ENCODE results near the gene DGCR2.
A peak's percentile ranks its signal among the peaks of the same experiment; 100 is the strongest.
"Not testable (repeated sequence)": the region's sequence is repeated elsewhere in the genome, so short reads cannot be mapped to it uniquely, and the experiment has no call there.

The DGCR2 gene

DNA sequence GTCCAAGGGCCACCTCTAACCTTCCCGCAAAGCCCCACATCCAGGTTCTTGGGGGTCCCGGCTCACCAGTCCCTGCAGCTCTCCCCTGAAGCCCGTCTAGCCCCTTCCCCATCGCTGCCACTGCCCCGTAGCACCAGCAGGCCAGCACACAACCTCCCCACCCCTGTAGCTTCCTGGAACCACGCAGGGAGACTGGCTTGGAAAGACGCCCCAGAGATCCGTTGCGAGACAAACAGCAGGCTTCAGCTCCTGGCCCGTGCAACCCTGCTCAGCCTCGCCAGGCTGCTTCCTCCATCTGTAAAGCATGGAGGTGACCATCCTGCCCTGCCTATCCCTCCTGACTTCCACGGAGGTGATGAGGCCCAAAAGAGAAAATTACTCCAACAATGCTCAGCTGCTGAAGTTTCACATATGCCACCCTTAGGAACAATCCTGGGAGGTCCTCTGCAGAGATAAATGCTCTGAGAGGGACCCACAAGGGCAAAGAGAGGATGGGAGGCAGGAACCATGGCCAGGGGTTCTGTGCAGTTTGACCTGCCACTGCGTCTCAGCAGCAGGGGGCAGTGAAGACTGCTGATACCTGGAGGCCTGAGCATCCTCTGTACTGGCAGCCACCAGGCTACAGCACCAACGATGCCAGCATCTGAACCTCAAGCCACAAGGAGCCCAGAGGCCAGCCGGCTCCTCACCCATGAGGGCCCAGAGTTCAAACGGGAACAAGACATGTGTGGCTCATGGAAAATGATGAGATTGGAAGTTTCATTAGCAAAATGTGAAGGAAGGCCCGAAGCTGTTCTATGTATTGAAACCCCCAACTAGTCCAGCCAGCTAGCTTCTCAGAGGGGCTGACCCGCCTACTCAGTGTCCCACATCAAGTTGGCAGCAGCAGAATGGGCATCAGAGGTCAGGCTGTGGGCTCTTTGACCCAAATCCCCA lies 16.1 kb downstream of the DGCR2 start:
- DNase-seq, result no peak

DNA sequence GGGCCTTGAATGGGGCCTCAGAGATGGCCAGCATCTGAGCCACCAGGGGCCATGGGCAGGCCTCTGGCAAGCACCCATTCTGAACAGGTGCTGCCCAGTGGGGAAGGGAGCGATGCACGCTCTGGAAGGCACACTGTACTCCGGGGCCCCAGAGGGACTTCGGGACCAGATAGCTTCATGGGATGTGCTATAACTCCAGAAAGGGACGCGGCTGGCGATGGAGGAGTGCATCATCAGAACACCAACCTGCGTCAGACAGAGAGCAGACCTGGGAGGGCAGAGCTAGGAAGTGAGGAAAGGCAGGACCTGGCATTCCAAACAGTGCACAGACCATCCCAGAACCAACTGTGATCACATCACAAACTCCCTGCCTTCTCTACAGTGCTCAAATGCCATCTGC lies 16.8 kb downstream of the DGCR2 start:
- DNase-seq, result no peak

DNA sequence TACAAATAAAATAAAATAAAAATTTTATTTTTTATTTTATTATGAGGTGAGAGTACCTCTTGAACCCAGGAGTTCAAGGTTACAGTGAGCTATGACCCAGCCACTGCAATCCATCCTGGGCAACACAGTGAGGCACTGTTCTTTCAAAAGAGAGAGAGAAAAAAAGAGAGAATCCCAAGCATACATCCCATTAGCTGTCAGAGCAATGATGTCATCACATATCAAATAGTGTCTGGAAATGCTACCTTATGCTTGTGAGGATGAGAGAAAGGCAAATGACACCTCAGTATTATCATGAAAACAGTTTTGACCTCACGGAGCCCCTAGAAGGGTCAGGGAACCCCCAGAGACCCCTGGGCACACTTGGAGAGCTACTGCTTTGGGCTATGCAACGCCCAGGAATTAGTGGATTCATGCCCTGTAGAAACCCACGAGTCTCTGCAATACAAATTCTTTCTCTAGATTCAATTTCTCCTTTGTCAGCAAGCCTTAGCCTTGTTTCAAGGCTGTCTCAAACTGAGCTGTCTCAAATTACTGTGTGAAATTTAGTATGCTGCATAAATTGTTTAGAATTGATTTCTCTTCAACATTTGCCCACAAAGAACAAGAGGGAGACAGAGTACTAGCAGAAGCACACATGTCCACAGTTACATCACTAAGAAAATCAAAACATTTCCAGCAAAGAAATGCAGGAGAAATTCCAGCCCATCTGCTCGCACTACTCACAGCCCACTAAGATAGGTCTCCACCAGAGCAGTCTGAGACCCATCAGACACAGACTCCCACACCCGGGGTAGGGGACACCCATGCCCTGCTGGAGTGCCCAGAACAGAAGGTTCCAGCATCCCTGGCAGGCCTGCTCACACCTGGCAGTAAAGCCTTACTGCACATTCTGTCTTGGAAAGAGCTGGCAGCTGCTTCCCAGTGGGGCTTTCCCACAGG lies 18.1 kb downstream of the DGCR2 start:
- DNase-seq, result peak; percentile 9

DNA sequence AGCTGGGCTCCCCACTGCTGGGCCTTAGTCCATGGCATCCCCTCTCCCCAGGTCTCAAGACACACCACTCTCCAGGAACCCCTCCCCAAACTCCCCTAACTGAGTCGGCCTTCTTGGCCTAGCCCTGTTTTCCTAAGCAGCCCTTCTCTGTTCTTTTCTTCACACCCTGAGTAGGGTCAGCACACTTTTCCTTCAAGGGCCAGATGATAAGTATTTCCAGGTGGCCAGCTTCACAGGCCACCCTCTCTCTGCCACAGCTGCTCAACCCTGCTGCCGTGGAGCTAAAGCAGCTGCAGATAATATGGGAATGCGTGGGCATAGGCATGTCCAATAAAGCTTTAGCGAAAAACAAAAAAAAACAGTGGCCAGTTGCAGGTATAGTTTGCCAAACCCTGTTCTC lies 24.1 kb downstream of the DGCR2 start:
- DNase-seq, result no peak

DNA sequence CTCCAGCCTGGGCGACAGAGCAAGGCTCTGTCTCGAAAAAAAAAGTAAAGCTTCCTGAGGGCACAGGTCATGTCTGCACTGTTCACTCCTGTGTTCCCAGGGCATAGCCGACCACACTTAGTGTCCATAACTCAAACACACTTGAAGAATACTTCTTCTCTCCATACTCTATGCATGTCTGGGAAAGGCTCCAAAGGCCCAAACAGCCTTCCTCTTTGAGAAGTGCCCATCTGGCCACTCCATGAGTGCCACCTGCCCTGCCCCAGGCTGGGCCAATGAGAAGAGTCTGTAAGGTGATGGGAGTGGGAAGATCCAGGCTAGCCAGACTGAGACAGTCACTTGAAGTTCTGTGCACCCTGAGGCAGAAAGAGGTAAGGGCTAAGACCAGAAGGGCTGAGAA lies 24.7 kb downstream of the DGCR2 start:
- DNase-seq, result peak; percentile 76

DNA sequence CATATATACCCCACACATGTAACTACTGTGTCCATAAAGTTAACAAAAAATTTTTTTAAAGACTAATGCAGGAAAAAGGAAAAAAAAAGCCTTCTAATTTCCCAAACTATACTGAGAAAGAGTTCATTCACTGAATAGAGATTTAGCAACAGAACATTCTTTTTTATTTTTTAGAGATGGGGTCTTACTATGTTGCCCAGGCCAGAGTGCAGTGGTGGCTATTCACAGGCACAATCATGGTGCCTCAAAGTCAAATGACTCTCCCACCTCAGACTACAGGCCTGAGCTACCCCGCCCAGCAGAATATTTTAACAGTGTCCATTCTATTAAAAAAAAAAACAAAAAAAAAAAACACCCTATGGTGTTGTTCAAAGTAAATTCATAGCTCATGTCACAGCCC lies 25.7 kb downstream of the DGCR2 start:
- no peak for DNase-seq

DNA sequence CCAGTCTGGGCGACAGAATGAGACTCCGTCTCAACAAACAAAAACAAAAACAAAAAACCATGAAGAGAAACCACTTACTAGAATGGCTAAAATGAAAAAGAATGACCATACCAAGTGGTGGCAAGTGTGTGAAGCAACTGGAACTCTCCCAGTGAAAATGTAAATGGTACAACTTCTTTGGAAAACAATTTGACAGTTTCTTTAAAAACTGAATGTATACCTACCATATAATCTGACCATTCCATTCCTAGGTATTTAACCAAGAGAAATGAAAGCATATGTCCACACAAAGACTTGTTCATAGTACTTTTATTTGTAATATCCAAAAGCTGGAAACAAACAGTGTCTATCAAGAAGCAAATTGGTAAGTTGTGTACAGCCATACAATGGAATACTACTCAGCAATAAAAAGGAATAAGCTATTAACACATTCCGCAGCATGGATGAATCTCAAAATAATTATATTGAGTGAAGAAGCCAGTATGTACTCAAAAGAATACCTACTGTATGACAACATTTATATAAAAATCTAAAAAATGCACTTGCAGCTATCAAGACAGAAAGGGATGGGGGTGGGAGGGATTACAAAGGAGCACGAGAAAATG lies 27.7 kb downstream of the DGCR2 start:
- no peak for DNase-seq

DNA sequence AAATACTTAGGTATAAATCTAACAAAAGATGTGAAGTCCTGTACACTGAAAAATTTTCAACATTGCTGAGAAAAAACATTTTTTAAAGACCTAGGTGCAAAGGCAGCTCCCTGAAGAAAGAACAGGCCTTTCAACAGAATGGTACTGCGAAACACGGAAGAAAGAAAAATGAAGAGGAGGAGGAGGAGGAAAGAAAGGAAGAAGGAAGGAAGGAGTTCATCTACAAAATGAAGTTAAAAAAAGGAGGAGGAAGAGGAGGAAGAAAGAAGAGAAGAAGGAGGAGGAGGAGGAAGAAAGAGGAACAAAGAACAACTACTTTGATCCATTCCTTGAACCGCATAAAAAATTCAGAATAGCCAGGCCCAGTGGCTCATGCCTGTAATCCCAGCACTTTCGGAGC lies 29.5 kb downstream of the DGCR2 start:
- no peak for DNase-seq

DNA sequence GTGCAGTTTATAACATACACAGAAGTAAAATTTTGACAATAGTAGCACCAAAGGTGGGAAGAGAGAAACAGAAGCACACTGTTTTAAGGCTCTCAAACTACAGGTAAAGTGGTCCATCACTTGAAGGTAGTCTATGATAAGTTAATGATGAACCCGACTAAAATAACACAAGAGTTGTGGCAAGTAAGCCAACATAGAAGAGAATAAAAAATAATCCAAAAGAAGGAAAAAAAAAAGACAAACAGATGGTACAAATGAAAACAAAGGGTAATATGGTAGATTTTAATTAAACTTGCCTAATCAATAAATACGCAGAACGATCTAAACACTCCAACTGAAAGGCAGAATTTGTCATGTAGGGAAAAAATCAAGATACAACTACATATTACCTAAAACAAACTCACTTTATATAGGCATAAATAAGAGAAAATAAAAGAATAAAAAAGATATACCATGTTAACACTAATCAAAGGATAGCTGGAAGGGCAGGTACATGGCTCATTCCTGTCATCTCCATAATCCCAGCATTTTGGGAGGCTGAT lies 31.6 kb downstream of the DGCR2 start:
- no peak for DNase-seq

DNA sequence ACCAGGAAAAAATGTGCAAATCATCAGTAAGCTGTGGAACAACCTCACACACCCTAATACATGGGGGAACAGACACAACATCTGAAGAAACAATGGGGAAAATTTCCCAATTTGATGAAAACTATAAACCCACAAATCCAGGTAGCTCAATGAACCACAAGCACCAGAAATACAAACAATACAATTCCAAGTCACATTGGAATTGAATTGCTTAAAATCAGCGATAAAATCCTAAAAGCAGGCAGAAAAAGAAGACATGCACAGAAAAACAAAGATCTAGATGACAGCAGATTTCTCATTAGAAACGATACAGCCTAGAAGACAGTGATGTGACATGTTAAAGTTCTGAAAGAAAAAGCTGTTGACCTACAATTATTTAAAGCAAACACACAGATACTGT lies 32.0 kb downstream of the DGCR2 start:
- no peak for DNase-seq

DNA sequence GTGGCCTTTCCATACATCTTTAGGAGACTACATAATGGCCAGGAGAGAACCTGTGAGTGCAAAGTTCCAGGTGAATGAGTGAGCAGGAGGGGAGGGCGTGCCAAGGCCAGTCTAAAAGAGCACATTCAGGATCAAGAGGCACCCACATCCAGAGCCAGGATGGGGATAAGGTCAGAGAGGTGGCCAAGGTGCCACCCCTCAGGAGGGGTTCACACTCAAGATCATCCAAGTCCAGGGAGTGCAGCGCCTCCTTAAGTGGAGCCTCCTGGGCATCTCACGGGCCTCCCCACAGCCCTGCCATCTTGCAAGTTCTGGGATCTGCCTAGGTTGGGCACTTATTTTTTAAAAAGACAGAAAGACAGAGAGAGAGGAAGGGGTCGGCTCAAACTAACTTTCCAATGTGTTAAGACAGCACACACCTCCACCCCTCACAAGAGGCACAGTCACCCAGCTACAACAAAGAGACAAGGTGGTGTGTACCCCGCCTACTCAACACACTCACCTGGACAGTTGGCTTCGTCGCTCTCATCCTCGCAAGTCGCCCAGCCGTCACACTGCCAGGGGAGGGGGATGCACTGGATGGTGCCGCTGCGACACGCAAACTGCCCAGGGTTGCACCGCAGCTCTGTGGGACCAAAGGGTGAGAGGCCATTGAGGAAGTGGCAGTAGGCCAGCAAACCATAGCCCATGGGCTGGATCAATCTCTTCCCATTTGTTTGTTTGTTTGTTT lies 33.2 kb downstream of the DGCR2 start:
- DNase-seq, result no peak

DNA sequence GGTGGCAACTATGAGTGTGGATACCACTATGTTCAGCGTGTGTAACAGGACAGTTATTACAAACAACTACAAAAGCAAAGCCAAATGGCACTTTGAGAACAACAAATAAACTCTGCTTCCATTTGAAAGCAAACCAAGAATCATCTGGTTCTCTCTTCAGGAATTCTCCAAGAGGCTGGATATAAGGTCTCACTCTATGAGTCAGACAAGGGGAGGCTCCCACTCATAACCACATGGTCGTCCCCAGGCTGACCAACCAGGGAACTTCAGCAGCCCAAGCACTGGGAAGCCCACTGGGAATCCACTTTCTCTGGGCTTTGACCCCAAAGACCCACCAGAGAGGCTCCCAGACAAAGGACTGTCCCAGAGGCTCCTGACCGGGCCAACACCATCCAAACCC lies 35.3 kb downstream of the DGCR2 start:
- no peak for DNase-seq

DNA sequence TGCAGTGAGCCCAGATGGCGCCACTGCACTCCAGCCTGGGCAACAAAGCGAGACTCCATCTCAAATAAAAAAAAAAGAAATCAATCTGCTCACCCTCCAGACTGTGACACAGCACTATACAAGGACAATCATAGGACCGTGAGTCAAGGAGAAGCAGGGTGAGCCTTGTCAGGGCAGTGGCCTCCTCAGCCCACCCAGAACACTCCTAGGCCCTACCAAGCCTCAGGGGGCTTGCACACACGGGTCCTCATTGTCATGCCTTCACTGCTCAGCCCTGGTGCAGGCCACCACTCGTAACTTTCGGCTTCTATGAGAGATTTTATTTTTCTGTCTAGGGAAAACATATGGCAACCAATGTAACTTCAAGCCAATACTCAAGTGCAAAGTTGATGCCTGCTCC lies 35.8 kb downstream of the DGCR2 start:
- DNase-seq, result no peak

DNA sequence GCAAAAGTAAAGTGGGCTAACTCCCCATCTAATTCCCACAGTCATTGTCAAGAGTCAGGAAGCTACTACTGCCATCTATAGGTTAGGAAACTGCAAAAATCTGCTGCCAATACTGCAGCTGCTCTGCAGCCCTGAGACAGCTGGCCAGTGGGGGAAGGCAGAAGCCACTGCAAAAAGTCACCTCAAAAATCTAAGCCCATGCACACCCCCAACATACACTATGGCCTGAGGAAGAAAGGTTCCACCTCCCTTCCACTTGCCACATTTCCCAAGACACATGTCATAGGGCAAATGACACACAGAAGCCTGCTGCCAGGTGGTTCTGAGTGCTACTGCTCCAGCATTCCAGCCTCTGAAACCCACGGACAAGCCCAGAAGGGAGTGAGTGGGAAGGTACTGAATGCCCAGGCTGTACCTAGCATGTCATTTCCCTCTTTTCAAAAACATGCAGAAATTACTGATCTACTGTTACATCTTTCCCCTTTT lies 36.9 kb downstream of the DGCR2 start:
- DNase-seq, result no peak

DNA sequence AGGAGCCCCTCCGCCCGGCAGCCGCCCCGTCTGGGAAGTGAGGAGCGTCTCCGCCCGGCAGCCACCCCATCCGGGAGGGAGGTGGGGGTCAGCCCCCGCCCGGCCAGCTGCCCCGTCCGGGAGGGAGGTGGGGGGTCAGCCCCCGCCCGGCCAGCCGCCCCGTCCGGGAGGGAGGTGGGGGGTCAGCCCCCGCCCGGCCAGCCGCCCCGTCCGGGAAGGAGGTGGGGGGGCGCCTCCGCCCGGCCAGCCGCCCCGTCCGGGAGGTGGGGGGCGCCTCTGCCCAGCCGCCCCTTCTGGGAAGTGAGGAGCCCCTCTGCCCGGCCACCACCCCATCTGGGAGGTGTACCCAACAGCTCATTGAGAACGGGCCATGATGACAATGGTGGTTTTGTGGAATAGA lies 37.6 kb downstream of the DGCR2 start:
- not testable (repeated sequence) for DNase-seq

DNA sequence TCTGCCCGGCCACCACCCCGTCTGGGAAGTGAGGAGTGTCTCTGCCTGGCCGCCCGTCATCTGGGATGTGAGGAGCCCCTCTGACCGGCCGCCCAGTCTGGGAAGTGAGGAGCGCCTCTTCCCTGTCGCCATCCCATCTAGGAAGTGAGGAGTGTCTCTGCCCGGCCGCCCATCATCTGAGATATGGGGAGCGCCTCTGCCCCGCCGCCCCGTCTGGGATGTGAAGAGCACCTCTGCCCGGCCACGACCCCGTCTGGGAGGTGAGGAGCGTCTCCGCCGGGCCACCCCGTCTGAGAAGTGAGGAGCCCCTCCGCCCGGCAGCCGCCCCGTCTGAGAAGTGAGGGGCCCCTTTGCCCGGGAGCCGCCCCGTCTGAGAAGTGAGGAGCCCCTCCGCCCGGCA lies 38.1 kb downstream of the DGCR2 start:
- not testable (repeated sequence) for DNase-seq

DNA sequence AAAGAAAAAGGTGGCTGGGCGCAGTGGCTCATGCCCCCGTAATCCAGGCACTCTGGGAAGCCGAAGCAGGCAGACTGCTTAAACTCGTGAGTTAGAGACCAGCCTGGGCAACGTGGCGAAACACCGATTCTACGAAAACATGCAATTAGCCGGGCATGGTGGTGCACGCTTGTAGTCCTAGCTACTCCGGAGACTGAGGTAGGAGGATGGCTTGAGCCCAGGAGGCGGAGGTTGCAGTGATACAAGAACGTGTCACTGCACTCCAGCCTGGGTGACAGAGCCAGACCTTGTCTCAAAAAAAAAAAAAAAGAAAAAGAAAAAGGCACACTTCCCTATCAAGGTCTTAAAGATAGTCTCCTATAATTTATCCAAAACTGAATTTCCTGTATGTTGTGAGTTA lies 39.4 kb downstream of the DGCR2 start:
- DNase-seq, result no peak

DNA sequence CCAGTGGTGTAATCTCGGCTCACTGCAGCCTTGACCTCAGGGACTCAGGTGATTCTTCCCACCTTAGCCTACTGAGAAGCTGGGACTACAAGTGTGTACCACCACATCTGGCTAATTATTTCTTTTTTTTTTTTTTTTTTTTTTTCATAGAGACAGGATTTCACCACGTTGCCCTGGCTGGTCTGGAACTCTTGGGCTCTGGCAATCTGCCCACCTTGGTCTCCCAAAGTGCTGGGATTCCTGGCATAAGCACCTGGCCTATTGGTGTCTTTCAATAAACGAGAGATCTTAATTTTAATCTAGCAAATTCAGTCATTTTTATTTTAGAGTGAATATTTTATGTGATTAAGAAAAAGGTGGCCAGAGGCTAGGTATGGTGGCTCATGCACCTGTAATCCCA lies 40.1 kb downstream of the DGCR2 start:
- DNase-seq, result no peak

DNA sequence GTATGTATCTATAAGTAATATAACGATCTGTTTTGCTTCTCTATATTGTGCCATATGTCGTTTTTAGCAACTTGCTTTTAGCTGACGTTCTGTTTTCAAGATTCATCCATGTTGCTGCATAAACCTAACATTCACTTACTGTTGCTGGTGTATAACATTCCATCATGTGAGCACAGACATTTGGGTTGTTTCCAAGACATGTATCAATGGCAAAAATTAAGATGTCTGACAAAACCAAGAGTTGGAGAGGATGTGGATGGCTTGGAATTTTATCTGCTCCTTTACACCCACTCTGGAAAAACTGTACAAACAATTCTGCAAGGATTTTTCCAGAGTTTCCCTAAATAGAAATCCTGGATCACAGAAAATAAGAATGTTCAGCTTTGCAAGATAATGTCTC lies 40.9 kb downstream of the DGCR2 start:
- no peak for DNase-seq

DNA sequence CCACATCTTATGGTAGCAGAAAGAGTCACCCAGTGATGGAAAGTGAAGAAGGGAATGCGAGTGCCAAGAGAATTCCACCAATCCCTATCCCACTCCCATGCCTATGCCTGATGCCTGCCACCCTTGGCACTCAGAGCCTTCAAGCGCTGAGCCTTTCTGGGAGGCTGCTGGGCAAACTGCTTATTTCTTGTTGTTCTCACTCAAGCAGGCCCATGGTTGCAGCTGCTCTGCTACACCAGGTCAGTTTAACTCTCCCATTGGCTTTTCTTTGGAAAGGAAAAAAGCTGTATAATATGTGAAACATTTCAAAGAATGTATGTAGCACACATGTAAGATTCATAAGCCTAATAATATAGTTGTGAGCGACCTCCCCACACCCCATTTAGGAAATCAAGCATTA lies 41.4 kb downstream of the DGCR2 start:
- DNase-seq, result no peak

DNA sequence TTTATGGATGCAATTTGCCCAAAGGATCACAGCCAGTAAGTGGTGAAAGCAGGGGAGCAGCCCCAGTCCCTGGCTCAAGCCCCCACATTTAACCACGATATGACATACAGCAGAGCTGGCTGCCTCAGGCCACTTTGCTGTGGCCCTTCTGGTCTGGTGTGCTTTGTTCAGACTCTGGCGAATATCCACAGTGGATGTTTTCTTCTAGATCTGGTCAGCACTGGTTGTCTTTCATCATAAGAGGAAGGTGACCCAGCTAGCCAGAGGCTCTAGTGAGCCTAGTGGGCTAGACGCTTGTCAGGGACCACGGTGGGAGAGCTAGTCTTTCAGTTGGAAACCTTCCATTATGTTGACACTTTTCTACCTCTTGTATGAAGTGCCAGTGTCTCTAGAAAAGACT lies 42.5 kb downstream of the DGCR2 start:
- no peak for DNase-seq

DNA sequence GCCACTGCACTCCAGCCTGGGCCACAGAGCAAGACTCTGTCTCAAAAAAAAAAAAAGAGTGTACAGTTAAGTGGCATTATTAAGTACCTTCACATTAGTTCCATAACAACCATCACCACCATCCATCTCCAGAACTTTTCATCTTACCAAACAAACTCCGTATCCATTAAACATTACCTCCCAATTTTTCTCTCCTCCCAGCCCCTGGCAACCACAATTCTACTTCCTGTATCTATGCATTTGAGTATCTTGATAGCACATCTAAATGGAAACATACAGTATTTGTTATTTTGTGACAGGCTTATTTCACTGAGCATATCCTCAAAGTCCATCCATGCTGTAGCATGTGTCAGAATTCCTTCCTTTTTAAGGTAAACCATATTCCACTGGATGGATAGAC lies 46.8 kb downstream of the DGCR2 start:
- no peak for DNase-seq
